ENCODE data around the gene SRBD1. TPM values are rescaled to one million over a fixed set of nuclear protein-coding genes. Genes with fewer than 3 reads are reported as not detected.

SRBD1 gene
- polyA plus RNA-seq, 2 of the 4 experiments (the other 2 are of a cell fraction) = 11.0 to 13.7 TPM

- WGBS (ENCODE audit: missing lambda C conversion rate) = 57% methylated on average over 2 of the region's 2 CpGs
- H3K27ac ChIP-seq = no peak overlapping the region
- H3K9me3 ChIP-seq = no peaks in the 10 kb centered on the region
- H3K4me2 ChIP-seq = no peak overlapping the region
- FAIRE-seq (no peak), ATAC-seq (0 out of 6 replicates have a peak, but pooled peaks of 1 of the 2 experiments have one; percentile 30), DNase-seq (ENCODE audit: low read depth in 1 of 2, low spot score in 1 of 2) (no peak)
- H3K4me3 ChIP-seq = no peak overlapping the region
- no peak for TF ChIP-seq EP300 (IDR thresholded peaks at IDR 0.05)
- TF ChIP-seq HDAC2 (IDR thresholded peaks at IDR 0.05) = no peak
- H3K4me1 ChIP-seq = no peaks in the 10 kb centered on the region
- CTCF ChIA-PET = interaction anchor here (1.4 to 1.5 kb wide), 3 partner anchors 13 to 573 kb away, joined by 3 read pairs; no protein-coding TSS in a partner anchor
- POLR2A ChIA-PET = no interaction called here
Measured at GRCh38 chr2:45554073-45554741, 56.9 kb downstream of the SRBD1 start.

GRCh38 chr2:45551862-45552261 lies 59.2 kb downstream of the SRBD1 start:
- no peak overlapping the region for H3K4me3 ChIP-seq
- WGBS (ENCODE audit: missing lambda C conversion rate) = 88% methylated on average over 5 of the region's 5 CpGs
- no peak overlapping the region for H3K4me2 ChIP-seq
- no peaks in the 10 kb centered on the region for H3K9me3 ChIP-seq
- no peak for DNase-seq (ENCODE audit: low read depth in 1 of 2, low spot score in 1 of 2)
- peak; percentile 54 for FAIRE-seq
- ChIA-PET CTCF (no interaction called here), POLR2A (no interaction called here)
- TF ChIP-seq MYC (IDR thresholded peaks at IDR 0.05; ENCODE audit: borderline replicate concordance, low read length) = no peak
- TF ChIP-seq NR3C1 (IDR thresholded peaks at IDR 0.05) = no peak
- no peak for TF ChIP-seq PBX3 (IDR thresholded peaks at IDR 0.05)
- TF ChIP-seq CBX2 (IDR thresholded peaks at IDR 0.05; ENCODE audit: borderline replicate concordance, low read depth) = no peak
- TF ChIP-seq HMGXB4 (CRISPR knock-in tag; IDR thresholded peaks at IDR 0.05; ENCODE audit: borderline replicate concordance) = no peak
- TF ChIP-seq EHMT2 (IDR thresholded peaks at IDR 0.05; ENCODE audit: low read depth) = no peak
- TF ChIP-seq HDAC2 (IDR thresholded peaks at IDR 0.05) = no peak
- no peak for TF ChIP-seq JUN (IDR thresholded peaks at IDR 0.05)
- TF ChIP-seq HEYL (CRISPR knock-in tag; IDR thresholded peaks at IDR 0.05) = no peak
- no peak for TF ChIP-seq KDM5A (IDR thresholded peaks at IDR 0.05)
- TF ChIP-seq CEBPB (IDR thresholded peaks at IDR 0.05) = no peak
- TF ChIP-seq SMC3 (IDR thresholded peaks at IDR 0.05) = no peak
- TF ChIP-seq RCOR1 (IDR thresholded peaks at IDR 0.05; ENCODE audit: low read depth, low read length) = no peak
- TF ChIP-seq ZNF302 (CRISPR knock-in tag; IDR thresholded peaks at IDR 0.05) = no peak
- TF ChIP-seq FOXS1 (CRISPR knock-in tag; IDR thresholded peaks at IDR 0.05) = no peak
- no peak for TF ChIP-seq RFX5 (IDR thresholded peaks at IDR 0.05)
- TF ChIP-seq EP300 (IDR thresholded peaks at IDR 0.05) = no peak
- no peak for TF ChIP-seq HOXA7 (CRISPR knock-in tag; IDR thresholded peaks at IDR 0.05)
- no peak for TF ChIP-seq RAD21 (conservative IDR thresholded peaks at IDR 0.05 in 1 of 2, IDR thresholded peaks at IDR 0.05 in 1 of 2)
- ATAC-seq = no peak
- H3K4me1 ChIP-seq = no peaks in the 10 kb centered on the region
- H3K27ac ChIP-seq = no peak overlapping the region

GRCh38 chr2:45545943-45546342 lies 65.1 kb downstream of the SRBD1 start:
- FAIRE-seq (no peak), ATAC-seq (no peak), DNase-seq (ENCODE audit: low read depth in 1 of 2, low spot score in 1 of 2) (no peak)
- Histone ChIP-seq H3K4me1 (no peaks in the 10 kb centered on the region), H3K27ac (no peak overlapping the region), H3K4me3 (no peak overlapping the region), H3K4me2 (no peak overlapping the region), H3K9me3 (0 out of 3 replicates have a peak, but pooled peaks cover 3% of the 10 kb centered on the region)
- CTCF ChIA-PET = interaction anchor here (0.5 to 1.5 kb wide), 4 partner anchors 9 to 565 kb away, joined by 3 read pairs; no protein-coding TSS in a partner anchor
- POLR2A ChIA-PET = no interaction called here
- no peak for TF ChIP-seq POLR2AphosphoS2 (conservative IDR thresholded peaks at IDR 0.05; ENCODE audit: low read length)
- TF ChIP-seq CBX2 (IDR thresholded peaks at IDR 0.05; ENCODE audit: borderline replicate concordance, low read depth) = no peak
- TF ChIP-seq JUNB (IDR thresholded peaks at IDR 0.05) = no peak
- no peak for TF ChIP-seq REST (IDR thresholded peaks at IDR 0.05)
- no peak for TF ChIP-seq NR3C1 (IDR thresholded peaks at IDR 0.05)
- no peak for TF ChIP-seq CBX8 (IDR thresholded peaks at IDR 0.05)
- TF ChIP-seq PHF8 (IDR thresholded peaks at IDR 0.05; ENCODE audit: borderline replicate concordance, low read depth) = no peak
- no peak for TF ChIP-seq SMC3 (IDR thresholded peaks at IDR 0.05)
- TF ChIP-seq RNF2 (IDR thresholded peaks at IDR 0.05; ENCODE audit: borderline replicate concordance, low read depth) = no peak
- TF ChIP-seq EHF (CRISPR knock-in tag; IDR thresholded peaks at IDR 0.05) = no peak
- no peak for TF ChIP-seq NFE2L2 (conservative IDR thresholded peaks at IDR 0.05; ENCODE audit: low read length)
- no peak for TF ChIP-seq TP53 (CRISPR knock-in tag; IDR thresholded peaks at IDR 0.05)
- no peak for TF ChIP-seq EP300 (IDR thresholded peaks at IDR 0.05)
- TF ChIP-seq HOXB13 (CRISPR knock-in tag; IDR thresholded peaks at IDR 0.05; ENCODE audit: low read depth) = no peak
- TF ChIP-seq CEBPB (IDR thresholded peaks at IDR 0.05) = no peak
